OCI-LY1 (cell line): ENCODE results near the gene EDN2.

ENCODE experiments used
- H2AFZ ChIP-seq: fragments of 200-600 bp; sonication (generic), shearing (Covaris generic); 2 replicates; pipeline ENCODE4 v1.6.0; 2014; ENCODE audit warnings: antibody characterized with exemption, mild to moderate bottlenecking, low read length
- H3F3A ChIP-seq: fragments of 200-600 bp; sonication (generic), shearing (Covaris generic); 2 replicates; pipeline ENCODE4 v1.6.0; 2014; ENCODE audit warnings: mild to moderate bottlenecking, antibody characterized with exemption, low read length, moderate library complexity; ENCODE audit not compliant: insufficient read depth
- H3K27ac ChIP-seq: fragments of 200-600 bp; sonication (generic); 2 replicates; pipeline ENCODE4 v1.5.1; 2014; ENCODE audit warnings: low read length, mixed run types, mild to moderate bottlenecking, low read depth; ENCODE audit not compliant: poor library complexity, severe bottlenecking
- H3K27me3 ChIP-seq: fragments of 200-600 bp; sonication (generic); 2 replicates; pipeline ENCODE4 v1.6.0; 2014; ENCODE audit warnings: antibody characterized with exemption, mild to moderate bottlenecking, low read length, moderate library complexity; ENCODE audit not compliant: insufficient read depth
- H3K36me3 ChIP-seq: fragments of 200-600 bp; sonication (generic); 2 replicates; pipeline ENCODE4 v1.6.1; 2014; ENCODE audit warnings: mild to moderate bottlenecking, antibody characterized with exemption, low read length, moderate library complexity, mixed read lengths; ENCODE audit not compliant: insufficient read depth
- H3K4me1 ChIP-seq: fragments of 200-600 bp; sonication (generic); 2 replicates; pipeline ENCODE4 v1.5.1; 2014; ENCODE audit warnings: mild to moderate bottlenecking, low read length, moderate library complexity; ENCODE audit not compliant: insufficient read depth, severe bottlenecking
- H3K4me2 ChIP-seq: fragments of 200-600 bp; sonication (generic), shearing (Covaris generic); 2 replicates; pipeline ENCODE4 v1.6.1; 2014; ENCODE audit warnings: low read length
- H3K4me3 ChIP-seq: fragments of 200-600 bp; sonication (generic); 2 replicates; pipeline ENCODE4 v1.5.1; 2014; ENCODE audit warnings: low read length, low read depth, mild to moderate bottlenecking, mixed read lengths; ENCODE audit not compliant: poor library complexity, severe bottlenecking
- H3K79me2 ChIP-seq: fragments of 200-600 bp; shearing (Covaris generic); 2 replicates; pipeline ENCODE4 v1.6.1; 2016; ENCODE audit warnings: mixed run types, low read length, mixed read lengths; ENCODE audit not compliant: insufficient read depth
- H3K9ac ChIP-seq: fragments of 200-600 bp; sonication (generic), shearing (Covaris generic); 2 replicates; pipeline ENCODE4 v1.6.1; 2014; ENCODE audit warnings: mild to moderate bottlenecking, low read length, mixed read lengths
- H3K9me2 ChIP-seq: fragments of 200-600 bp; sonication (generic), shearing (Covaris generic); 2 replicates; pipeline ENCODE4 v1.6.1; 2014; ENCODE audit warnings: low read depth, mild to moderate bottlenecking, low read length, mixed read lengths
- H3K9me3 ChIP-seq: fragments of 200-600 bp; shearing (Covaris generic); 2 replicates; pipeline ENCODE4 v1.6.1; 2014; ENCODE audit warnings: low read length, mixed read lengths
- H4K20me1 ChIP-seq: fragments of 200-600 bp; sonication (generic), shearing (Covaris generic); 2 replicates; pipeline ENCODE4 v1.6.0; 2016; ENCODE audit warnings: mild to moderate bottlenecking, low read length; ENCODE audit not compliant: insufficient read depth
- EZH2 ChIP-seq: fragments of 200-600 bp; sonication (generic), shearing (Covaris generic); IDR thresholded peaks from 2 replicates; pipeline ENCODE4 v1.8.0; 2017; ENCODE audit warnings: borderline replicate concordance, mixed run types, mild to moderate bottlenecking, antibody characterized with exemption, low read length, moderate library complexity, mixed read lengths
- TF ChIP-seq, protein P1 (sequence below): fragments of 200-600 bp; sonication (generic), shearing (Covaris generic); IDR thresholded peaks from 2 replicates; pipeline ENCODE4 v1.5.1; 2017; ENCODE audit warnings: mild to moderate bottlenecking, antibody characterized with exemption, low read length, moderate library complexity, mixed read lengths

EDN2 gene

GRCh38 chr1:41475859-41476567 lies 8.5 kb downstream of the EDN2 start:
- no peak overlapping the region for H3K27ac ChIP-seq
- no peaks in the 10 kb centered on the region for H3K36me3 ChIP-seq
- no peak overlapping the region for H2AFZ ChIP-seq
- H3K79me2 ChIP-seq, result no peaks in the 10 kb centered on the region
- TF ChIP-seq EZH2, result no peak
- no peaks in the 10 kb centered on the region for H4K20me1 ChIP-seq
- H3F3A ChIP-seq, result no peaks in the 10 kb centered on the region
- no peaks in the 10 kb centered on the region for H3K9me2 ChIP-seq
- no peak overlapping the region for H3K9ac ChIP-seq
- no peaks in the 10 kb centered on the region for H3K9me3 ChIP-seq
- H3K4me1 ChIP-seq, result no peaks in the 10 kb centered on the region
- no peak overlapping the region for H3K4me3 ChIP-seq
- H3K27me3 ChIP-seq, result peaks cover 7% of the 10 kb centered on the region
- H3K4me2 ChIP-seq, result no peak overlapping the region

GRCh38 chr1:41475346-41475745 lies 9.1 kb downstream of the EDN2 start:
- Histone ChIP-seq H3K27ac (no peak overlapping the region), H3K9me3 (no peaks in the 10 kb centered on the region), H3K9me2 (no peaks in the 10 kb centered on the region), H3K9ac (no peak overlapping the region), H3K4me1 (no peaks in the 10 kb centered on the region), H3K36me3 (no peaks in the 10 kb centered on the region), H4K20me1 (no peaks in the 10 kb centered on the region), H3K4me3 (no peak overlapping the region), H2AFZ (no peak overlapping the region), H3K4me2 (no peak overlapping the region), H3F3A (no peaks in the 10 kb centered on the region), H3K27me3 (peaks cover 7% of the 10 kb centered on the region), H3K79me2 (no peaks in the 10 kb centered on the region)
- TF ChIP-seq, protein P1, sequence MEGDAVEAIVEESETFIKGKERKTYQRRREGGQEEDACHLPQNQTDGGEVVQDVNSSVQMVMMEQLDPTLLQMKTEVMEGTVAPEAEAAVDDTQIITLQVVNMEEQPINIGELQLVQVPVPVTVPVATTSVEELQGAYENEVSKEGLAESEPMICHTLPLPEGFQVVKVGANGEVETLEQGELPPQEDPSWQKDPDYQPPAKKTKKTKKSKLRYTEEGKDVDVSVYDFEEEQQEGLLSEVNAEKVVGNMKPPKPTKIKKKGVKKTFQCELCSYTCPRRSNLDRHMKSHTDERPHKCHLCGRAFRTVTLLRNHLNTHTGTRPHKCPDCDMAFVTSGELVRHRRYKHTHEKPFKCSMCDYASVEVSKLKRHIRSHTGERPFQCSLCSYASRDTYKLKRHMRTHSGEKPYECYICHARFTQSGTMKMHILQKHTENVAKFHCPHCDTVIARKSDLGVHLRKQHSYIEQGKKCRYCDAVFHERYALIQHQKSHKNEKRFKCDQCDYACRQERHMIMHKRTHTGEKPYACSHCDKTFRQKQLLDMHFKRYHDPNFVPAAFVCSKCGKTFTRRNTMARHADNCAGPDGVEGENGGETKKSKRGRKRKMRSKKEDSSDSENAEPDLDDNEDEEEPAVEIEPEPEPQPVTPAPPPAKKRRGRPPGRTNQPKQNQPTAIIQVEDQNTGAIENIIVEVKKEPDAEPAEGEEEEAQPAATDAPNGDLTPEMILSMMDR, result no peak
- no peak for TF ChIP-seq EZH2

- Histone ChIP-seq H3K9ac (no peak overlapping the region), H3K4me2 (no peak overlapping the region), H3F3A (no peaks in the 10 kb centered on the region), H3K27me3 (peaks cover 5% of the 10 kb centered on the region), H3K4me1 (no peaks in the 10 kb centered on the region), H3K36me3 (no peaks in the 10 kb centered on the region), H3K79me2 (no peaks in the 10 kb centered on the region), H2AFZ (no peak overlapping the region), H3K9me3 (no peaks in the 10 kb centered on the region), H4K20me1 (no peaks in the 10 kb centered on the region), H3K4me3 (no peak overlapping the region), H3K27ac (no peak overlapping the region), H3K9me2 (no peaks in the 10 kb centered on the region)
- TF ChIP-seq EZH2, result no peak
- TF ChIP-seq, protein P1, result no peak
These were observed 9.8 kb downstream of the EDN2 start for GRCh38 chr1:41474490-41475271.
